WERI-Rb-1 (cell line): ENCODE data around the gene ADGRL3.

Experiments used
- DNase-seq: peaks from one replicate; pipeline ENCODE4 v3.0.0-alpha.2; 2020
- H3K27ac ChIP-seq: fragments of 250-450 bp; sonication (Bioruptor Pico); 2 replicates; pipeline ENCODE4 v1.5.1; 2020; ENCODE audit warnings: mild to moderate bottlenecking, moderate library complexity
- H3K27me3 ChIP-seq: fragments of 250-450 bp; sonication (Bioruptor Pico); 2 replicates; pipeline ENCODE4 v1.5.1; 2021; ENCODE audit warnings: mild to moderate bottlenecking, low read depth, moderate library complexity; ENCODE audit not compliant: insufficient read depth, severe bottlenecking
- H3K36me3 ChIP-seq: fragments of 250-450 bp; sonication (Bioruptor Pico); 2 replicates; pipeline ENCODE4 v1.5.1; 2020; ENCODE audit warnings: mild to moderate bottlenecking, moderate library complexity
- H3K4me3 ChIP-seq: 2 replicates; pipeline ENCODE4 v1.5.1; 2011; ENCODE audit warnings: low read depth, mild to moderate bottlenecking, control low read depth, low read length
- H3K9me3 ChIP-seq: fragments of 250-450 bp; sonication (Bioruptor Pico); 2 replicates; pipeline ENCODE4 v1.5.1; 2021; ENCODE audit warnings: mild to moderate bottlenecking, moderate library complexity; ENCODE audit not compliant: severe bottlenecking
- CTCF ChIP-seq: IDR thresholded peaks from 2 replicates; pipeline ENCODE4 v1.5.1; 2011; ENCODE audit warnings: low read depth, mild to moderate bottlenecking, control low read depth, inconsistent platforms, low read length

Gene ADGRL3

GRCh38 chr4:61274286-61274685 is 74.2 kb downstream of the ADGRL3 start:
- no peak overlapping the region for H3K4me3 ChIP-seq
- H3K27ac ChIP-seq: no peak overlapping the region
- DNase-seq: no peak
- TF ChIP-seq CTCF: no peak
- H3K27me3 ChIP-seq: no peaks in the 10 kb centered on the region
- no peaks in the 10 kb centered on the region for H3K9me3 ChIP-seq
- no peaks in the 10 kb centered on the region for H3K36me3 ChIP-seq

- DNase-seq: no peak
- no peak for TF ChIP-seq CTCF
Measured at GRCh38 chr4:61275241-61275640, 75.1 kb downstream of the ADGRL3 start.

GRCh38 chr4:61276029-61276428 is 75.9 kb downstream of the ADGRL3 start:
- Histone ChIP-seq H3K27me3 (no peaks in the 10 kb centered on the region), H3K36me3 (no peaks in the 10 kb centered on the region), H3K9me3 (no peaks in the 10 kb centered on the region), H3K27ac (no peak overlapping the region), H3K4me3 (no peak overlapping the region)
- TF ChIP-seq CTCF: no peak
- DNase-seq: no peak

More at GRCh38 chr4:61275241-61275640, 75.1 kb downstream of the ADGRL3 start:
- H3K9me3 ChIP-seq: no peaks in the 10 kb centered on the region
- no peaks in the 10 kb centered on the region for H3K36me3 ChIP-seq
- no peak overlapping the region for H3K27ac ChIP-seq
- no peak overlapping the region for H3K4me3 ChIP-seq
- H3K27me3 ChIP-seq: no peaks in the 10 kb centered on the region

- Histone ChIP-seq H3K36me3 (no peaks in the 10 kb centered on the region), H3K9me3 (no peaks in the 10 kb centered on the region), H3K27me3 (no peaks in the 10 kb centered on the region), H3K27ac (no peak overlapping the region), H3K4me3 (no peak overlapping the region)
- no peak for DNase-seq
- no peak for TF ChIP-seq CTCF
Measured at GRCh38 chr4:61277785-61278760, 77.9 kb downstream of the ADGRL3 start.

GRCh38 chr4:61292322-61292721 is 92.2 kb downstream of the ADGRL3 start:
- H3K36me3 ChIP-seq: no peaks in the 10 kb centered on the region
- no peaks in the 10 kb centered on the region for H3K9me3 ChIP-seq
- H3K27ac ChIP-seq: no peak overlapping the region
- no peaks in the 10 kb centered on the region for H3K27me3 ChIP-seq
- no peak for DNase-seq
- no peak for TF ChIP-seq CTCF
- H3K4me3 ChIP-seq: no peak overlapping the region
